Prostate gland (tissue), 2 donors: ENCODE data around the gene CIART. TPM values are rescaled to one million over a fixed set of nuclear protein-coding genes. Genes with fewer than 3 reads are reported as not detected.

ENCODE experiments used
- DNase-seq: peaks from one replicate; pipeline ENCODE4 v3.0.0-alpha.2; 2019; ENCODE audit warnings: low spot score
- H3K27ac ChIP-seq, 2 donors: fragments of 200-600 bp; sonication (generic); 2 replicates each; pipeline ENCODE4 v1.5.1; 2017 to 2019
- H3K27me3 ChIP-seq: fragments of 200-600 bp; sonication (generic); replicated peaks from 2 replicates; pipeline ENCODE4 v1.5.1; 2019; ENCODE audit not compliant: insufficient read depth
- H3K36me3 ChIP-seq, 2 donors: fragments of 200-600 bp; sonication (generic); 1 replicate in 1 of 2; 2 replicates in 1 of 2; pipeline versions ENCODE4 v1.5.1 to v1.8.1; 2017 to 2019
- H3K4me1 ChIP-seq: fragments of 200-600 bp; sonication (generic); replicated peaks from 2 replicates; pipeline ENCODE4 v1.5.1; 2019
- H3K4me3 ChIP-seq, 2 donors: fragments of 200-600 bp; sonication (generic); 2 replicates each; pipeline ENCODE4 v1.5.1; 2017 to 2019
- H3K9me3 ChIP-seq: fragments of 200-600 bp; sonication (generic); 2 replicates; pipeline ENCODE4 v1.5.1; 2017
- CTCF ChIP-seq, 4 experiments: fragments of 200-600 bp in 2 of 4; fragments of 450-650 bp in 2 of 4; sonication (generic) in 2 of 4; IDR thresholded peaks; 1 replicate in 3 of 4; 2 replicates in 1 of 4; pipeline ENCODE4 v1.5.1; 2016 to 2019; ENCODE audit warnings: antibody characterized with exemption in 4 of 4, mild to moderate bottlenecking in 2 of 4, moderate library complexity in 2 of 4
- POLR2A ChIP-seq: fragments of 450-650 bp; IDR thresholded peaks from one replicate; pipeline ENCODE4 v1.6.1; 2016; ENCODE audit warnings: antibody characterized with exemption, mild to moderate bottlenecking
- POLR2AphosphoS5 ChIP-seq: sonication (generic); formaldehyde crosslinking; IDR thresholded peaks from one replicate; pipeline ENCODE4 v1.6.1; 2017; ENCODE audit warnings: antibody characterized with exemption
- WGBS: methylation state at CpG from one replicate; pipeline ENCODE4 v1.1.5; 2018; 5-methylcytosine and 5-hydroxymethylcytosine counted together
- intact Hi-C: fragments of 100-400 bp; cut with DNase I; formaldehyde crosslinking; loops from one replicate; pipeline ENCODE4 v1.14.2; 2022
- total RNA-seq, 2 donors: library from RNA; depleted of rRNA; stranded (reverse); fragments of >200 nt; gene quantifications; one replicate each; pipeline ENCODE4 v1.1.0, GENCODE V29; 2016

CIART gene
- total RNA-seq, 2 donors from 2014 or later, result 6.9 to 10.1 TPM

- Histone ChIP-seq H3K9me3 (no peaks in the 10 kb centered on the region), H3K36me3 (no peaks in the 10 kb centered on the region), H3K4me1 (no peaks in the 10 kb centered on the region), H3K27me3 (no peaks in the 10 kb centered on the region), H3K4me3 (no peak overlapping the region), H3K27ac (no peak overlapping the region)
- intact Hi-C loops, result no loop called here
- DNase-seq, result no peak
- no peak for TF ChIP-seq POLR2A
- TF ChIP-seq POLR2AphosphoS5, result no peak
- no peak for TF ChIP-seq CTCF (IDR thresholded peaks at IDR 0.05)
- WGBS, result 94% methylated on average over 3 of the region's 3 CpGs
Measured at GRCh38 chr1:150243003-150243402, 39.4 kb upstream of the CIART start.

- no peaks in the 10 kb centered on the region for H3K9me3 ChIP-seq
- WGBS, result 74% methylated on average over 2 of the region's 2 CpGs
- no peaks in the 10 kb centered on the region for H3K4me1 ChIP-seq
- intact Hi-C loops, result no loop called here
- TF ChIP-seq POLR2AphosphoS5, result no peak
- TF ChIP-seq POLR2A, result no peak
- no peak for TF ChIP-seq CTCF (IDR thresholded peaks at IDR 0.05)
- H3K36me3 ChIP-seq, result no peaks in the 10 kb centered on the region
- no peak for DNase-seq
- H3K27me3 ChIP-seq, result no peaks in the 10 kb centered on the region
- no peak overlapping the region for H3K4me3 ChIP-seq
- no peak overlapping the region for H3K27ac ChIP-seq
Measured at GRCh38 chr1:150249936-150250335, 32.4 kb upstream of the CIART start.

GRCh38 chr1:150256198-150256553, 26.2 kb upstream of the CIART start:
- Histone ChIP-seq H3K9me3 (no peaks in the 10 kb centered on the region), H3K27ac (peak overlapping the region; percentile 33 to 64), H3K27me3 (peaks cover 3% of the 10 kb centered on the region), H3K36me3 (no peaks in the 10 kb centered on the region), H3K4me1 (peaks cover 4% of the 10 kb centered on the region), H3K4me3 (no peak overlapping the region)
- 8% methylated on average over 1 of the region's 1 CpG for WGBS
- no peak for DNase-seq
- intact Hi-C loops, result loop anchor here (1.0 kb wide), 1 partner anchor 24 kb away; no protein-coding TSS in a partner anchor
- no peak for TF ChIP-seq CTCF (IDR thresholded peaks at IDR 0.05)
- TF ChIP-seq POLR2A, result no peak
- TF ChIP-seq POLR2AphosphoS5, result no peak

GRCh38 chr1:150256554-150257341, 25.6 kb upstream of the CIART start:
- intact Hi-C loops, result loop anchor here (1.0 kb wide), 1 partner anchor 24 kb away; no protein-coding TSS in a partner anchor
- no peaks in the 10 kb centered on the region for H3K9me3 ChIP-seq
- 33% methylated on average over 14 of the region's 14 CpGs for WGBS
- no peak for DNase-seq
- no peak overlapping the region for H3K4me3 ChIP-seq
- peak overlapping the region; percentile 33 to 64 for H3K27ac ChIP-seq
- peaks cover 4% of the 10 kb centered on the region for H3K4me1 ChIP-seq
- no peak for TF ChIP-seq CTCF (IDR thresholded peaks at IDR 0.05)
- TF ChIP-seq POLR2A, result no peak
- no peak for TF ChIP-seq POLR2AphosphoS5
- H3K27me3 ChIP-seq, result peaks cover 3% of the 10 kb centered on the region
- H3K36me3 ChIP-seq, result no peaks in the 10 kb centered on the region
